GM18907 (cell line): ENCODE results near the gene ATXN7L1.
"Not testable (repeated sequence)": the region's sequence is repeated elsewhere in the genome, so short reads cannot be mapped to it uniquely, and the experiment has no call there.

Experiments
- ATAC-seq: cut with Tn5 transposase; IDR thresholded peaks from one replicate; pipeline ENCODE4 v1.9.1; 2021; ENCODE audit warnings: mild to moderate bottlenecking, moderate library complexity; ENCODE audit not compliant: unreplicated experiment

Gene ATXN7L1

GRCh38 chr7:105712877-105713276 is 163.5 kb downstream of the ATXN7L1 start:
- ATAC-seq: no peak

GRCh38 chr7:105711726-105712402 is 164.5 kb downstream of the ATXN7L1 start:
- ATAC-seq: no peak

GRCh38 chr7:105710720-105711119 is 165.7 kb downstream of the ATXN7L1 start:
- ATAC-seq: not testable (repeated sequence)

- no peak for ATAC-seq
Measured at GRCh38 chr7:105708763-105709080, 167.7 kb downstream of the ATXN7L1 start.

- ATAC-seq: no peak
Measured at GRCh38 chr7:105707967-105708762, 168.2 kb downstream of the ATXN7L1 start.

GRCh38 chr7:105707381-105707780 is 169.0 kb downstream of the ATXN7L1 start:
- ATAC-seq: no peak

- ATAC-seq: no peak
Measured at GRCh38 chr7:105705427-105705826, 171.0 kb downstream of the ATXN7L1 start.

- ATAC-seq: no peak
Measured at GRCh38 chr7:105703207-105703930, 173.0 kb downstream of the ATXN7L1 start.

GRCh38 chr7:105699568-105700236 is 176.7 kb downstream of the ATXN7L1 start:
- no peak for ATAC-seq

- no peak for ATAC-seq
Measured at GRCh38 chr7:105698531-105698930, 177.9 kb downstream of the ATXN7L1 start.

- ATAC-seq: no peak
Measured at GRCh38 chr7:105697753-105698152, 178.6 kb downstream of the ATXN7L1 start.

GRCh38 chr7:105697169-105697568 is 179.2 kb downstream of the ATXN7L1 start:
- not testable (repeated sequence) for ATAC-seq

- ATAC-seq: no peak
Measured at GRCh38 chr7:105693576-105693975, 182.8 kb downstream of the ATXN7L1 start.

- ATAC-seq: no peak
Measured at GRCh38 chr7:105691680-105692564, 184.5 kb downstream of the ATXN7L1 start.

GRCh38 chr7:105691082-105691679 is 185.2 kb downstream of the ATXN7L1 start:
- ATAC-seq: no peak

GRCh38 chr7:105690325-105690945 is 186.0 kb downstream of the ATXN7L1 start:
- ATAC-seq: no peak

GRCh38 chr7:105689067-105689819 is 187.2 kb downstream of the ATXN7L1 start:
- no peak for ATAC-seq

- no peak for ATAC-seq
Measured at GRCh38 chr7:105688617-105689016, 187.8 kb downstream of the ATXN7L1 start.

GRCh38 chr7:105685161-105685560 is 191.2 kb downstream of the ATXN7L1 start:
- ATAC-seq: no peak
